Testis (tissue), 2 donors: Measurements from ENCODE around the gene NEK5.

Experiments used
- POLR2A ChIP-seq: fragments of 450-650 bp; IDR thresholded peaks from one replicate; pipeline ENCODE4 v1.6.1; 2017; ENCODE audit warnings: antibody characterized with exemption, mild to moderate bottlenecking, moderate library complexity
- TF ChIP-seq, protein P1 (sequence below), 3 experiments: fragments of 450-650 bp in 2 of 3; fragments of 200-600 bp in 1 of 3; sonication (generic) in 1 of 3; IDR thresholded peaks; one replicate each; pipeline ENCODE4 v1.5.1; 2016 to 2019; ENCODE audit warnings: antibody characterized with exemption in 3 of 3, mild to moderate bottlenecking in 2 of 3, moderate library complexity in 1 of 3

- TF ChIP-seq, protein P1, sequence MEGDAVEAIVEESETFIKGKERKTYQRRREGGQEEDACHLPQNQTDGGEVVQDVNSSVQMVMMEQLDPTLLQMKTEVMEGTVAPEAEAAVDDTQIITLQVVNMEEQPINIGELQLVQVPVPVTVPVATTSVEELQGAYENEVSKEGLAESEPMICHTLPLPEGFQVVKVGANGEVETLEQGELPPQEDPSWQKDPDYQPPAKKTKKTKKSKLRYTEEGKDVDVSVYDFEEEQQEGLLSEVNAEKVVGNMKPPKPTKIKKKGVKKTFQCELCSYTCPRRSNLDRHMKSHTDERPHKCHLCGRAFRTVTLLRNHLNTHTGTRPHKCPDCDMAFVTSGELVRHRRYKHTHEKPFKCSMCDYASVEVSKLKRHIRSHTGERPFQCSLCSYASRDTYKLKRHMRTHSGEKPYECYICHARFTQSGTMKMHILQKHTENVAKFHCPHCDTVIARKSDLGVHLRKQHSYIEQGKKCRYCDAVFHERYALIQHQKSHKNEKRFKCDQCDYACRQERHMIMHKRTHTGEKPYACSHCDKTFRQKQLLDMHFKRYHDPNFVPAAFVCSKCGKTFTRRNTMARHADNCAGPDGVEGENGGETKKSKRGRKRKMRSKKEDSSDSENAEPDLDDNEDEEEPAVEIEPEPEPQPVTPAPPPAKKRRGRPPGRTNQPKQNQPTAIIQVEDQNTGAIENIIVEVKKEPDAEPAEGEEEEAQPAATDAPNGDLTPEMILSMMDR (IDR thresholded peaks at IDR 0.05) = no peak
- TF ChIP-seq POLR2A = no peak
Observed at GRCh38 chr13:52105841-52106240, 23.0 kb downstream of the NEK5 start.
